OCI-LY3 (cell line): ENCODE results near the gene MIS18A.

ENCODE experiments used
- H2AFZ ChIP-seq: fragments of 200-600, 300-600 bp; shearing (Covaris generic); 2 replicates; pipeline ENCODE4 v1.6.0; 2014; ENCODE audit warnings: antibody characterized with exemption, low read depth, low read length
- H3K27ac ChIP-seq: fragments of 200-600, 300-600 bp; sonication (generic); 2 replicates; pipeline ENCODE4 v1.5.1; 2014; ENCODE audit warnings: mild to moderate bottlenecking, low read length, moderate library complexity, mixed read lengths
- H3K27me3 ChIP-seq: fragments of 200-600, 300-600 bp; sonication (generic); 2 replicates; pipeline ENCODE4 v1.6.1; 2014; ENCODE audit warnings: low read depth, low read length, mixed read lengths
- H3K36me3 ChIP-seq: fragments of 200-600, 300-600 bp; sonication (generic); replicated peaks from 2 replicates; pipeline ENCODE3; 2014; ENCODE audit warnings: low read depth, low read length, mixed read lengths
- H3K4me1 ChIP-seq: fragments of 300-600, 200-600 bp; sonication (generic); 2 replicates; pipeline ENCODE4 v1.6.1; 2014; ENCODE audit warnings: low read length, mixed read lengths
- H3K4me2 ChIP-seq: fragments of 200-600, 300-600 bp; sonication (generic); 2 replicates; pipeline ENCODE4 v1.6.1; 2014; ENCODE audit warnings: low read length, mixed read lengths
- H3K4me3 ChIP-seq: fragments of 300-600, 200-600 bp; sonication (generic); 2 replicates; pipeline ENCODE4 v1.5.1; 2014; ENCODE audit warnings: antibody characterized with exemption, mild to moderate bottlenecking, low read length, moderate library complexity
- H3K79me2 ChIP-seq: fragments of 300-600, 200-600 bp; shearing (Covaris generic); 2 replicates; pipeline ENCODE4 v1.6.1; 2014; ENCODE audit warnings: mild to moderate bottlenecking, low read length, mixed read lengths
- H3K9ac ChIP-seq: fragments of 300-600, 200-600 bp; shearing (Covaris generic); 2 replicates; pipeline ENCODE4 v1.6.0; 2014; ENCODE audit warnings: mild to moderate bottlenecking, low read length, moderate library complexity
- H3K9me3 ChIP-seq: fragments of 200-600, 300-600 bp; shearing (Covaris generic); 2 replicates; pipeline ENCODE4 v1.6.1; 2014; ENCODE audit warnings: low read length, mixed read lengths; ENCODE audit not compliant: insufficient read depth
- H4K20me1 ChIP-seq: fragments of 200-600, 300-600 bp; sonication (generic); 2 replicates; pipeline ENCODE4 v1.6.1; 2016; ENCODE audit warnings: low read length, mixed read lengths; ENCODE audit not compliant: insufficient read depth
- CTCF ChIP-seq: fragments of 200-600, 300-600 bp; sonication (generic); IDR thresholded peaks from 2 replicates; pipeline ENCODE4 v1.5.1; 2014; ENCODE audit warnings: antibody characterized with exemption, low read length, low read depth
- EZH2phosphoT487 ChIP-seq: fragments of 200-600 bp; shearing (Covaris generic); IDR thresholded peaks from 2 replicates; pipeline ENCODE4 v1.6.1; 2018; ENCODE audit warnings: antibody characterized with exemption, mixed run types, low read depth

MIS18A gene

GRCh38 chr21:32256873-32257620, 21.8 kb downstream of the MIS18A start:
- no peaks in the 10 kb centered on the region for H3K9me3 ChIP-seq
- no peak overlapping the region for H3K9ac ChIP-seq
- H4K20me1 ChIP-seq = no peaks in the 10 kb centered on the region
- H3K27me3 ChIP-seq = peaks cover 10% of the 10 kb centered on the region
- H3K4me2 ChIP-seq = peak overlapping the region; percentile 60
- no peaks in the 10 kb centered on the region for H3K36me3 ChIP-seq
- H3K79me2 ChIP-seq = no peaks in the 10 kb centered on the region
- H3K4me3 ChIP-seq = peak overlapping the region; percentile 52
- no peak for TF ChIP-seq EZH2phosphoT487
- TF ChIP-seq CTCF = no peak
- H3K4me1 ChIP-seq = peaks cover 15% of the 10 kb centered on the region
- H3K27ac ChIP-seq = no peak overlapping the region
- no peak overlapping the region for H2AFZ ChIP-seq

GRCh38 chr21:32256251-32256650, 22.6 kb downstream of the MIS18A start:
- no peak overlapping the region for H2AFZ ChIP-seq
- H3K4me3 ChIP-seq = no peak overlapping the region
- no peaks in the 10 kb centered on the region for H3K9me3 ChIP-seq
- H3K4me2 ChIP-seq = peak overlapping the region; percentile 60
- no peaks in the 10 kb centered on the region for H4K20me1 ChIP-seq
- no peaks in the 10 kb centered on the region for H3K79me2 ChIP-seq
- H3K36me3 ChIP-seq = no peaks in the 10 kb centered on the region
- H3K4me1 ChIP-seq = peaks cover 15% of the 10 kb centered on the region
- H3K27ac ChIP-seq = no peak overlapping the region
- peaks cover 16% of the 10 kb centered on the region for H3K27me3 ChIP-seq
- no peak overlapping the region for H3K9ac ChIP-seq
- TF ChIP-seq EZH2phosphoT487 (no peak), CTCF (no peak)

- H2AFZ ChIP-seq = no peak overlapping the region
Observed at GRCh38 chr21:32253215-32253641, 25.6 kb downstream of the MIS18A start.

GRCh38 chr21:32252136-32252535, 26.7 kb downstream of the MIS18A start:
- Histone ChIP-seq H4K20me1 (no peaks in the 10 kb centered on the region), H3K4me3 (no peak overlapping the region), H3K9me3 (no peaks in the 10 kb centered on the region), H3K27ac (no peak overlapping the region), H3K9ac (no peak overlapping the region), H3K4me1 (peaks cover 13% of the 10 kb centered on the region), H3K4me2 (no peak overlapping the region), H3K36me3 (no peaks in the 10 kb centered on the region), H3K27me3 (peaks cover 16% of the 10 kb centered on the region), H3K79me2 (no peaks in the 10 kb centered on the region), H2AFZ (no peak overlapping the region)
- no peak for TF ChIP-seq EZH2phosphoT487
- TF ChIP-seq CTCF = no peak

More at GRCh38 chr21:32253215-32253641, 25.6 kb downstream of the MIS18A start:
- H3K4me1 ChIP-seq = peaks cover 15% of the 10 kb centered on the region
- H3K27me3 ChIP-seq = peaks cover 16% of the 10 kb centered on the region
- no peak overlapping the region for H3K9ac ChIP-seq
- H3K79me2 ChIP-seq = no peaks in the 10 kb centered on the region
- H3K36me3 ChIP-seq = no peaks in the 10 kb centered on the region
- no peak for TF ChIP-seq EZH2phosphoT487
- no peak for TF ChIP-seq CTCF
- H3K27ac ChIP-seq = no peak overlapping the region
- H4K20me1 ChIP-seq = no peaks in the 10 kb centered on the region
- H3K9me3 ChIP-seq = no peaks in the 10 kb centered on the region
- H3K4me2 ChIP-seq = no peak overlapping the region
- H3K4me3 ChIP-seq = no peak overlapping the region
